ENCODE results near the gene CAMK4. TPM values are rescaled to one million over a fixed set of nuclear protein-coding genes. Genes with fewer than 3 reads are reported as not detected.
"Not testable (repeated sequence)": the region's sequence is repeated elsewhere in the genome, so short reads cannot be mapped to it uniquely, and the experiment has no call there.

CAMK4 gene
- total and polyA plus RNA-seq, 7 donors = 0.02 to 1.00 (median 0.15) TPM; not detected in 1

DNA sequence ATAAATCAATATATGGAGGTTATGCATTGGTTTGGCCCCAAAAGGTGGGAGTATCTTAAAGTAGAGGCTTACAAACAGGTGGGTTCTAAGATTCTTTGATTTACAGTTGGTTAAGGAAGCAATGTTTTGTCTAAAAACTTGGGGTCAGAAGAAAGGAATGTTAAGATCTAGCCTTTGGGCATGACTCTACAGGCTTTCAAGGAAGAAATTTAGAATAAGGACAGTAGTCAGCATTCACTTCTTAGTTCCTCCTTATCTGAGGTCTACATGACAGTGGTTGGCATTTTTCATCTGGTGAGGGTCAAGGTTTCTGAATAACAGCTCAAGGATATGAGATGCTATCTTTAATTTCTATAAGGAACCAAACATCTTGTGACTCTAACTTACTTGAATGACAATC, 122.8 kb downstream of the CAMK4 start:
- Histone ChIP-seq H3K27me3 (ENCODE audit: insufficient read depth in 3 of 3, low read length in 2 of 3) (no peaks in the 10 kb centered on the region), H3K9me3 (no peaks in the 10 kb centered on the region), H3K36me3 (ENCODE audit: insufficient read depth in 1 of 2, low read depth in 1 of 2) (no peaks in the 10 kb centered on the region), H3K27ac (no peak overlapping the region), H3K4me3 (no peak overlapping the region), H3K4me1 (no peaks in the 10 kb centered on the region)
- intact Hi-C loops (cut with DNase I) = no loop called here
- ATAC-seq = no peak
- no peak for DNase-seq
- TF ChIP-seq, protein P1, sequence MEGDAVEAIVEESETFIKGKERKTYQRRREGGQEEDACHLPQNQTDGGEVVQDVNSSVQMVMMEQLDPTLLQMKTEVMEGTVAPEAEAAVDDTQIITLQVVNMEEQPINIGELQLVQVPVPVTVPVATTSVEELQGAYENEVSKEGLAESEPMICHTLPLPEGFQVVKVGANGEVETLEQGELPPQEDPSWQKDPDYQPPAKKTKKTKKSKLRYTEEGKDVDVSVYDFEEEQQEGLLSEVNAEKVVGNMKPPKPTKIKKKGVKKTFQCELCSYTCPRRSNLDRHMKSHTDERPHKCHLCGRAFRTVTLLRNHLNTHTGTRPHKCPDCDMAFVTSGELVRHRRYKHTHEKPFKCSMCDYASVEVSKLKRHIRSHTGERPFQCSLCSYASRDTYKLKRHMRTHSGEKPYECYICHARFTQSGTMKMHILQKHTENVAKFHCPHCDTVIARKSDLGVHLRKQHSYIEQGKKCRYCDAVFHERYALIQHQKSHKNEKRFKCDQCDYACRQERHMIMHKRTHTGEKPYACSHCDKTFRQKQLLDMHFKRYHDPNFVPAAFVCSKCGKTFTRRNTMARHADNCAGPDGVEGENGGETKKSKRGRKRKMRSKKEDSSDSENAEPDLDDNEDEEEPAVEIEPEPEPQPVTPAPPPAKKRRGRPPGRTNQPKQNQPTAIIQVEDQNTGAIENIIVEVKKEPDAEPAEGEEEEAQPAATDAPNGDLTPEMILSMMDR (IDR thresholded peaks at IDR 0.05) = no peak

DNA sequence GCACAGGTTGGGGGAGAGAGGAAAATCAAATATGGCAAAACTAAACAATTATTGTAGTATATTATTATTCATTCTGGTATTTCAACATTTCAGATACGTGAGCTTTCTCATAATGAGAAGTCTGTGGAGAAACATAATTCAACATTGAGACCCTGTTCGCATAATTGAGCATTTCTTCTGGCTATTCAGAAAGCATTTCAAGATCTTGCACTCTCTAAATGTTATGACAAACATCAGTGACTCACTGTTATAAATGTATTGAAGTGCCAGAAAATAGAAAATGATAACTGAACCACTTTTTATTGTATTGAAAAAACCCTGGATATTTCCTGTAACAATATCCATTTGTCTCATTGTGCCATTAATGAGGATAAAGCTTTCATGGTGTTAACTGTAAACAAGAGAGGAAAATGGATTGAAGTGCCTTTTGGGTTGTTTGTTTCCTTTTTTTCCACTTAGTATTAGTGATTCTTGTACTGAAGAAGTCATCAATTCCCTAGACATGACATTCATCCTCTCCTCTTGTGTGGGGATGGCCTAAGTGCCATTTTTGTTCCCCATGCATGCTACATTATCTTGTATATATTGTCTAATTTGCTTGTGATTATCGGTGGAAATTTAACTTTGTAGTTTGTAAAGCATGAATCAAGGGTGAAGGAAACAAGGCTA, 124.6 kb downstream of the CAMK4 start:
- Histone ChIP-seq H3K9me3 (no peaks in the 10 kb centered on the region), H3K27ac (no peak overlapping the region), H3K27me3 (ENCODE audit: insufficient read depth in 3 of 3, low read length in 2 of 3) (no peaks in the 10 kb centered on the region), H3K4me1 (no peaks in the 10 kb centered on the region), H3K4me3 (no peak overlapping the region), H3K36me3 (ENCODE audit: insufficient read depth in 1 of 2, low read depth in 1 of 2) (no peaks in the 10 kb centered on the region)
- intact Hi-C loops (cut with DNase I) = no loop called here
- DNase-seq = no peak
- TF ChIP-seq, protein P1 (IDR thresholded peaks at IDR 0.05) = no peak
- ATAC-seq = no peak
- WGBS, 3 donors = 86 to 88% (median 88%) methylated on average over 3 of the region's 3 CpGs

DNA sequence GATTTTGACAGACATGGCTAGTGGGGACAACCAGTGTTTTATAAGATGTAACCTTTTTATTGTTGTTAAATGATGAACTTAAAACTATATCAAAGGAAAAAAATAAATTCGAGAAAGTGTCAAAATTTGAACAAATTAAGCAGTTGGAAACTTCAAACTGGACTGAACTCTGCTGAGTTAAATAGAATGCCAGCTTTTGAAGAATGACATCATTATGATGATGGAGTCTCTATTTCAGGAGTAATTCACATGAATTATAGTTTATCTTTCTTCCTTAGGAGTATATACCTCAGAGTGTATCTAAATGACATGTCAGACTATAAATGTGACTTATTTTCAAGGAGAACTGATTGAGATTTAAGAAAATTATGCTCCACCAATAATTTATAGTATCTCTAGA, 125.2 kb downstream of the CAMK4 start:
- no peak overlapping the region for H3K4me3 ChIP-seq
- no peaks in the 10 kb centered on the region for H3K4me1 ChIP-seq
- H3K9me3 ChIP-seq = no peaks in the 10 kb centered on the region
- no peak overlapping the region for H3K27ac ChIP-seq
- DNase-seq (no peak), ATAC-seq (no peak)
- H3K36me3 ChIP-seq (ENCODE audit: insufficient read depth in 1 of 2, low read depth in 1 of 2) = no peaks in the 10 kb centered on the region
- no peaks in the 10 kb centered on the region for H3K27me3 ChIP-seq (ENCODE audit: insufficient read depth in 3 of 3, low read length in 2 of 3)
- intact Hi-C loops (cut with DNase I) = no loop called here
- WGBS, 3 donors = 70 to 90% (median 70%) methylated on average over 1 of the region's 1 CpG
- TF ChIP-seq, protein P1 (IDR thresholded peaks at IDR 0.05) = no peak

DNA sequence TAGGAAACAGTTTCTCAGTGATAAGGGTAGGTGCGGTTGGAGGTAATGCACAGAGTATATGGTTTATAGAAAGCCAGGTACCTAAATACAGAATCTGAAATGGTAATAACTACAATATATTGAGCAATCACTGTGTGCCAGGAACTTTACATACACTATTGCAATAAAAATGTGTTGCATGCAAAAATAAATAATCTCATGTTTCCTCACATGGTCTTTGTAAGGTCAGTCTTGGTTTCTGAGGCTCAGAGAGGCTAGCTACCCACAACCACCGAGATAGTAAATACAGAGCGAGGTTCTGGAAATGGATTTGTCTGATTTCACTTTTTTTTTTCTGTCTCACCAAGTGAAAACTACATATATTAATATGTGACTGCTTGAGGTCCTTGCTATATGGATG, 128.9 kb downstream of the CAMK4 start:
- Histone ChIP-seq H3K36me3 (ENCODE audit: insufficient read depth in 1 of 2, low read depth in 1 of 2) (no peaks in the 10 kb centered on the region), H3K27me3 (ENCODE audit: insufficient read depth in 3 of 3, low read length in 2 of 3) (no peaks in the 10 kb centered on the region), H3K9me3 (no peaks in the 10 kb centered on the region), H3K27ac (no peak overlapping the region), H3K4me3 (no peak overlapping the region), H3K4me1 (no peaks in the 10 kb centered on the region)
- intact Hi-C loops (cut with DNase I) = no loop called here
- ATAC-seq = no peak
- no peak for DNase-seq
- WGBS, 3 donors = 85 to 94% (median 88%) methylated on average over 3 of the region's 3 CpGs
- TF ChIP-seq, protein P1 (IDR thresholded peaks at IDR 0.05) = no peak

DNA sequence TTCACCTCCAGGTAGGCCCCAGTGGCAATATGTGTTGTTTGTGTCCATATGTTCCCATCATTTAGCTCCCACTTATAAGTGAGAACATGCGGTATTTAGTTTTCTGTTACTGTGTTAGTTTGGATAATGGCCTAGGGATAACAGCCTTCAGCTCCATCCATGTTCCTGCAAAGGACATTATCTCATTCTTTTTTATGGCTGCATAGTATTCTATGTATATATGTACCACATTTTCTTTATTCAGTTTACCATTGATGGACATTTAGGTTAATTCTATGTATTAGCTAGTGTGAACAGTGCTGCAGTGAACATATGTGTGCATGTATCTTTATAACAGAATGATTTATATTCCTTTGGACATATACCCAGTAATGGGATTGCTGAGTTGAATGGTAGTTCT, 134.5 kb downstream of the CAMK4 start:
- intact Hi-C loops (cut with DNase I); H3K4me1 ChIP-seq: not testable (repeated sequence)

More for the DNA sequence above, 134.5 kb downstream of the CAMK4 start:
- DNase-seq; H3K4me3 ChIP-seq; H3K36me3 ChIP-seq (ENCODE audit: insufficient read depth in 1 of 2, low read depth in 1 of 2); H3K9me3 ChIP-seq; ATAC-seq; H3K27me3 ChIP-seq (ENCODE audit: insufficient read depth in 3 of 3, low read length in 2 of 3); H3K27ac ChIP-seq: not testable (repeated sequence)
- 0 to 3% (median 0%) methylated on average over 1 of the region's 1 CpG for WGBS, 3 donors

Data from psoas muscle (tissue), 8 donors.